ENCODE measurements around the gene LVRN. TPM values are rescaled to one million over a fixed set of nuclear protein-coding genes. Genes with fewer than 3 reads are reported as not detected.

Gene LVRN
- total and polyA plus RNA-seq, 2 experiments from 2014 or later = 0.31 to 0.45 TPM

- Histone ChIP-seq H2AFZ (no peak overlapping the region), H3K4me3 (no peak overlapping the region), H3K27ac (ENCODE audit: low read depth) (no peak overlapping the region), H3K36me3 (ENCODE audit: insufficient read depth) (no peaks in the 10 kb centered on the region), H3K79me2 (replicated peaks; ENCODE audit: insufficient read depth) (no peaks in the 10 kb centered on the region), H3F3A (replicated peaks; ENCODE audit: low read depth) (no peaks in the 10 kb centered on the region), H3K27me3 (ENCODE audit: insufficient read depth) (no peaks in the 10 kb centered on the region), H3K4me1 (ENCODE audit: insufficient read depth) (peaks cover 13% of the 10 kb centered on the region), H3K9me2 (ENCODE audit: insufficient read depth) (peaks cover 4% of the 10 kb centered on the region; the same call in 1 of the 2 replicates), H4K20me1 (replicated peaks; ENCODE audit: insufficient read depth) (no peaks in the 10 kb centered on the region), H3K4me2 (no peak overlapping the region)
- H3K27ac Mint-ChIP-seq = no peak overlapping the region
- no peak overlapping the region for H3K4me3 Mint-ChIP-seq
- peaks cover 3% of the 10 kb centered on the region for H3K27me3 Mint-ChIP-seq (ENCODE audit: insufficient read depth, low read depth, poor library complexity)
- no peak for ATAC-seq
- DNase-seq (ENCODE audit: low spot score) = no peak
- H3K4me1 Mint-ChIP-seq = peaks cover 21% of the 10 kb centered on the region
- H3K36me3 Mint-ChIP-seq (ENCODE audit: low read depth) = no peaks in the 10 kb centered on the region
- H3K9me3 Mint-ChIP-seq = peaks cover 2% of the 10 kb centered on the region; the same call in 1 of the 3 replicates
- TF ChIP-seq EZH2 (IDR thresholded peaks at IDR 0.05; ENCODE audit: low read depth, unreplicated experiment) (no peak), POLR2AphosphoS5 (IDR thresholded peaks at IDR 0.05; ENCODE audit: low read depth) (no peak), STAT1 (IDR thresholded peaks at IDR 0.05; ENCODE audit: unreplicated experiment) (no peak), NANOG (IDR thresholded peaks at IDR 0.05; ENCODE audit: borderline replicate concordance) (no peak), ZNF331 (CRISPR knock-in tag; IDR thresholded peaks at IDR 0.05; ENCODE audit: low read depth) (no peak), JUNB (IDR thresholded peaks at IDR 0.05; ENCODE audit: unreplicated experiment) (no peak), ZNF462 (CRISPR knock-in tag; IDR thresholded peaks at IDR 0.05) (no peak), CTCF (conservative IDR thresholded peaks at IDR 0.05; ENCODE audit: low read depth in 2 of 2) (no peak), EZH2phosphoT487 (IDR thresholded peaks at IDR 0.05; ENCODE audit: unreplicated experiment) (no peak), ETS1 (IDR thresholded peaks at IDR 0.05) (no peak), REST (IDR thresholded peaks at IDR 0.05; ENCODE audit: unreplicated experiment) (no peak), CREB1 (CRISPR knock-in tag; IDR thresholded peaks at IDR 0.05; ENCODE audit: low read depth) (no peak), ZNF114 (CRISPR knock-in tag; IDR thresholded peaks at IDR 0.05) (no peak)
Measured at GRCh38 chr5:115941051-115941675, 21.1 kb upstream of the LVRN start.
